H1 (cell line): ENCODE measurements around the gene TPBGL. TPM values are rescaled to one million over a fixed set of nuclear protein-coding genes. Genes with fewer than 3 reads are reported as not detected.

Source experiments
- CTCF ChIA-PET: fragments of 300-600 bp; sonication (Branson Sonifier 250); formaldehyde crosslinking; loops from one replicate; lab custom pipeline; 2021; ENCODE audit not compliant: partially characterized antibody; lab: Charles Lee
- POLR2A ChIA-PET: fragments of 300-600 bp; sonication (Branson Sonifier 250); formaldehyde crosslinking; loops from one replicate; lab custom pipeline; 2021; ENCODE audit warnings: inconsistent platforms; ENCODE audit not compliant: partially characterized antibody; lab: Charles Lee
- DNase-seq, 2 experiments: peaks; one replicate each; pipeline versions ENCODE4 v3.0.0 to v3.0.0-alpha.2; 2010 to 2022; ENCODE audit warnings: low spot score in 2 of 2, low read depth in 1 of 2, mixed read lengths in 1 of 2
- FAIRE-seq: peaks from 2 replicates; lab custom pipeline; 2011; peaks lifted over from hg19 to GRCh38; lab: Jason Lieb, UNC
- H2AFZ ChIP-seq: 2 replicates; pipeline ENCODE4 v1.8.1; 2012; ENCODE audit warnings: low read length, inconsistent platforms
- H2AK5ac ChIP-seq: 2 replicates; pipeline ENCODE4 v1.6.1; 2013; ENCODE audit warnings: low read depth, low read length
- H2BK120ac ChIP-seq: replicated peaks from 2 replicates; pipeline ENCODE3; 2013; ENCODE audit warnings: low read depth, low read length, inconsistent platforms
- H2BK12ac ChIP-seq: 2 replicates; pipeline ENCODE4 v1.6.1; 2013; ENCODE audit warnings: low read depth, low read length
- H2BK15ac ChIP-seq: 2 replicates; pipeline ENCODE4 v1.6.1; 2013; ENCODE audit warnings: low read length
- H2BK20ac ChIP-seq: 2 replicates; pipeline ENCODE4 v1.6.1; 2013; ENCODE audit warnings: low read length
- H2BK5ac ChIP-seq: 2 replicates; pipeline ENCODE4 v1.6.1; 2013; ENCODE audit warnings: low read depth, low read length
- H3K14ac ChIP-seq: 2 replicates; pipeline ENCODE4 v1.6.1; 2013; ENCODE audit warnings: inconsistent platforms; ENCODE audit not compliant: insufficient read length
- H3K18ac ChIP-seq: 2 replicates; pipeline ENCODE4 v1.6.1; 2013; ENCODE audit warnings: low read length; ENCODE audit errors: extremely low read depth
- H3K23ac ChIP-seq: 2 replicates; pipeline ENCODE4 v1.6.1; 2013; ENCODE audit warnings: inconsistent platforms; ENCODE audit not compliant: insufficient read length
- H3K23me2 ChIP-seq: 2 replicates; pipeline ENCODE4 v1.6.1; 2013; ENCODE audit warnings: low read depth, low read length
- H3K27ac ChIP-seq: 2 replicates; pipeline ENCODE4 v1.6.1; 2011; ENCODE audit warnings: low read depth, low read length, inconsistent platforms
- H3K27me3 ChIP-seq, 4 experiments: replicated peaks in 1 of 4; 1 replicate in 1 of 4; 2 replicates in 3 of 4; pipeline versions ENCODE4 v1.6.1 to v1.8.1; 2011 to 2013; ENCODE audit warnings: low read length in 3 of 4, mild to moderate bottlenecking in 3 of 4, inconsistent platforms in 2 of 4, mixed read lengths in 2 of 4, moderate library complexity in 1 of 4; ENCODE audit not compliant: control insufficient read depth in 3 of 4, insufficient read depth in 3 of 4; ENCODE audit errors: extremely low read depth in 1 of 4
- H3K36me3 ChIP-seq, 4 experiments: 2 replicates each; pipeline versions ENCODE4 v1.6.1 to v1.8.1; 2011 to 2013; ENCODE audit warnings: mild to moderate bottlenecking in 4 of 4, low read length in 3 of 4, moderate library complexity in 2 of 4, control low read depth in 1 of 4, inconsistent platforms in 1 of 4; ENCODE audit not compliant: insufficient read depth in 4 of 4, control insufficient read depth in 2 of 4
- H3K4ac ChIP-seq: replicated peaks from 2 replicates; pipeline ENCODE3; 2013; ENCODE audit warnings: low read length, low read depth, mixed read lengths, inconsistent platforms; ENCODE audit not compliant: insufficient read length
- H3K4me1 ChIP-seq, 4 experiments: replicated peaks in 1 of 4; 1 replicate in 1 of 4; 2 replicates in 3 of 4; pipeline versions ENCODE4 v1.6.1 to v1.8.1; 2011 to 2013; ENCODE audit warnings: low read length in 3 of 4, inconsistent platforms in 2 of 4, mixed read lengths in 1 of 4; ENCODE audit not compliant: insufficient read depth in 4 of 4, control insufficient read depth in 3 of 4
- H3K4me2 ChIP-seq, 2 experiments: 2 replicates each; pipeline versions ENCODE4 v1.6.1 to v1.8.1; 2011 to 2013; ENCODE audit warnings: low read depth in 2 of 2, low read length in 2 of 2, control low read depth in 1 of 2, inconsistent platforms in 1 of 2, mild to moderate bottlenecking in 1 of 2; ENCODE audit not compliant: insufficient read depth in 1 of 2
- H3K4me3 ChIP-seq, 4 experiments: fragments of 200-600, 300-600 bp in 1 of 4; sonication (generic), shearing (Covaris generic), sonication (Bioruptor Twin) in 1 of 4; 2 replicates each; pipeline versions ENCODE4 v1.5.1 to v1.8.1; 2011 to 2016; ENCODE audit warnings: low read length in 4 of 4, low read depth in 3 of 4, control low read depth in 2 of 4, inconsistent platforms in 2 of 4, mild to moderate bottlenecking in 2 of 4, mixed read lengths in 1 of 4, moderate library complexity in 1 of 4; ENCODE audit not compliant: insufficient read depth in 2 of 4; ENCODE audit errors: extremely low read depth in 1 of 4
- H3K56ac ChIP-seq: replicated peaks from 2 replicates; pipeline ENCODE3; 2013; ENCODE audit warnings: low read depth, mild to moderate bottlenecking, mixed read lengths, low read length, inconsistent platforms; ENCODE audit not compliant: insufficient read length
- H3K79me1 ChIP-seq: 2 replicates; pipeline ENCODE4 v1.6.1; 2013; ENCODE audit warnings: low read depth, low read length, control low read depth
- H3K79me2 ChIP-seq, 2 experiments: 2 replicates each; pipeline versions ENCODE4 v1.6.1 to v1.8.1; 2012 to 2013; ENCODE audit warnings: low read length in 2 of 2, mild to moderate bottlenecking in 2 of 2, inconsistent platforms in 1 of 2; ENCODE audit not compliant: insufficient read depth in 2 of 2, control insufficient read depth in 1 of 2
- H3K9ac ChIP-seq, 4 experiments: replicated peaks in 1 of 4; 1 replicate in 1 of 4; 2 replicates in 3 of 4; pipeline versions ENCODE4 v1.6.1 to v1.8.1; 2011 to 2013; ENCODE audit warnings: low read depth in 3 of 4, low read length in 3 of 4, control low read depth in 2 of 4, mild to moderate bottlenecking in 2 of 4, moderate library complexity in 2 of 4, inconsistent platforms in 1 of 4; ENCODE audit errors: extremely low read depth in 1 of 4
- H3K9me3 ChIP-seq, 2 experiments: 2 replicates each; pipeline versions ENCODE4 v1.6.1 to v1.8.1; 2012 to 2013; ENCODE audit warnings: mild to moderate bottlenecking in 2 of 2, moderate library complexity in 2 of 2, control low read depth in 1 of 2, inconsistent platforms in 1 of 2, low read depth in 1 of 2, low read length in 1 of 2, mixed read lengths in 1 of 2; ENCODE audit not compliant: insufficient read depth in 2 of 2
- H4K20me1 ChIP-seq, 2 experiments: replicated peaks in 1 of 2; 2 replicates each; pipeline versions ENCODE3 to v1.8.1; 2011 to 2013; ENCODE audit warnings: inconsistent platforms in 2 of 2, low read length in 2 of 2, mild to moderate bottlenecking in 1 of 2; ENCODE audit not compliant: insufficient read depth in 2 of 2, control insufficient read depth in 1 of 2
- H4K5ac ChIP-seq: 2 replicates; pipeline ENCODE4 v1.6.1; 2013; ENCODE audit warnings: low read length, low read depth, mixed read lengths, inconsistent platforms; ENCODE audit not compliant: insufficient read length
- H4K8ac ChIP-seq: 2 replicates; pipeline ENCODE4 v1.8.0; 2013; ENCODE audit warnings: mild to moderate bottlenecking, moderate library complexity, low read length, inconsistent platforms; ENCODE audit not compliant: insufficient read depth; ENCODE audit errors: extremely low read depth
- H4K91ac ChIP-seq: replicated peaks from 2 replicates; pipeline ENCODE3; 2013; ENCODE audit warnings: low read length, mixed read lengths, inconsistent platforms; ENCODE audit not compliant: insufficient read length
- RNF2 ChIP-seq: fragments of 200-900, 300-1000 bp; sonication (generic); IDR thresholded peaks from 2 replicates; pipeline ENCODE4 v1.7.1; 2016; ENCODE audit warnings: borderline replicate concordance, low read depth, mild to moderate bottlenecking, antibody characterized with exemption, low read length; ENCODE audit not compliant: poor library complexity, severe bottlenecking; ENCODE audit errors: missing control alignments
- SIN3A ChIP-seq, 2 experiments: IDR thresholded peaks in 1 of 2; conservative IDR thresholded peaks in 1 of 2; 2 replicates each; pipeline ENCODE4 v1.6.1; 2011 to 2012; ENCODE audit warnings: low read length in 2 of 2, improper control_type of control experiment in 1 of 2, low read depth in 1 of 2, mild to moderate bottlenecking in 1 of 2
- TBP ChIP-seq: IDR thresholded peaks from 2 replicates; pipeline ENCODE4 v1.6.1; 2011; ENCODE audit warnings: low read depth, low read length, improper control_type of control experiment
- WGBS, 2 experiments: shearing (Covaris generic) in 1 of 2; methylation state at CpG; one replicate each; pipeline versions ENCODE4 v1.1.6 to v1.1.7; 2013 to 2015; ENCODE audit warnings: low lambda C conversion rate in 2 of 2, mixed read lengths in 2 of 2, inconsistent platforms in 1 of 2, low coverage in 1 of 2, missing lambda C conversion rate in 1 of 2; ENCODE audit not compliant: insufficient replicate concordance in 2 of 2, insufficient coverage in 1 of 2, insufficient read length in 1 of 2; ENCODE audit errors: extremely low coverage in 1 of 2, missing lambda C conversion rate in 1 of 2; 5-methylcytosine and 5-hydroxymethylcytosine counted together
- polyA plus RNA-seq, 7 experiments: library from polyadenylated mRNA; depleted of rRNA in 3 of 7; stranded (reverse) in 5 of 7; unstranded in 2 of 7; fragments of >200 nt in 5 of 7; fragments of 200-250 nt in 2 of 7; gene quantifications; 1 replicate in 5 of 7; 2 replicates in 1 of 7; 4 replicates in 1 of 7; pipeline versions ENCODE4 v1.2.1 to v1.2.3, GENCODE V29; 2011 to 2013; ENCODE audit warnings: missing spikeins in 2 of 7, mixed read lengths in 2 of 7
- total RNA-seq: library from RNA; stranded (reverse); fragmentation: NEBNext Ultra II Directional; extraction: Animal tissue kit (Norgen Biotek cat#: 25700); gene quantifications from 2 replicates; pipeline ENCODE4 v1.2.1, GENCODE V29; 2021

TPBGL gene
- total and polyA plus RNA-seq, 2 of the 8 experiments (the other 6 are each of a cell fraction or from before 2014, with no cell fraction given) = 0.26 to 0.37 TPM

DNA sequence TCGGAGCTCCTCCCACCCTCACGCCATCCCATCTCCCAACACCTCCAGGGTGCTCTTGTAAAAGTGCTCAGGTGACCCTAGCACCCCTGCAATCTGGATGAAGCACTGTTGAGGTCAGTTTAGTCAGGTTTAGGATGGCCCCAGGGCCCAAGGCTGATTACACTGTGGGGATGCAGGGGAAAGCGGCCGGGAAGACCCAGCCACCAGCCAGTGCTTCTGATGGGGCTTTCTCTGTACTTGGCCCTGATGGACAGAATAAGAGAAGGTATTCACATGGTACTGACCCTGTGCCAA is 28.7 kb downstream of the TPBGL start:
- no peak overlapping the region for H2AK5ac ChIP-seq
- WGBS, 2 experiments = 84% methylated on average over 4 of the region's 4 CpGs; no CpG with 5 or more reads in 1 of the 2 experiments
- H3K79me2 ChIP-seq = no peaks in the 10 kb centered on the region
- H2BK15ac ChIP-seq = no peak overlapping the region
- H3K56ac ChIP-seq = no peak overlapping the region
- H4K91ac ChIP-seq = no peak overlapping the region
- H3K27ac ChIP-seq = no peak overlapping the region
- ChIA-PET CTCF (interaction anchor here (0.7 to 18.0 kb wide), 8 partner anchors 11 to 127 kb away, joined by 3 to 327 read pairs (median 12); no protein-coding TSS in a partner anchor), POLR2A (no interaction called here)
- H2AFZ ChIP-seq = no peak overlapping the region
- H2BK20ac ChIP-seq = no peak overlapping the region
- H3K4me1 ChIP-seq = peaks cover 0 to 2% (median 0%) of the 10 kb centered on the region in 4 experiments; a peak in 1 of 7 replicates
- no peak overlapping the region for H3K23ac ChIP-seq
- no peaks in the 10 kb centered on the region for H4K20me1 ChIP-seq
- H3K9me3 ChIP-seq = no peaks in the 10 kb centered on the region
- H3K4me3 ChIP-seq = no peak overlapping the region
- no peaks in the 10 kb centered on the region for H3K27me3 ChIP-seq
- no peak for DNase-seq
- H3K4ac ChIP-seq = no peak overlapping the region
- H3K36me3 ChIP-seq = no peaks in the 10 kb centered on the region
- no peak overlapping the region for H3K14ac ChIP-seq
- FAIRE-seq = no peak
- H3K79me1 ChIP-seq = no peaks in the 10 kb centered on the region
- no peak overlapping the region for H3K4me2 ChIP-seq
- no peak overlapping the region for H3K9ac ChIP-seq
- no peak overlapping the region for H2BK12ac ChIP-seq
- no peak overlapping the region; the same call in 1 of the 2 replicates for H4K8ac ChIP-seq
- no peak overlapping the region for H2BK120ac ChIP-seq
- H2BK5ac ChIP-seq = no peak overlapping the region; the same call in 1 of the 2 replicates
- no peaks in the 10 kb centered on the region for H3K23me2 ChIP-seq
- no peak overlapping the region for H3K18ac ChIP-seq
- no peak overlapping the region for H4K5ac ChIP-seq
- TF ChIP-seq TBP = no peak
- no peak for TF ChIP-seq SIN3A (conservative IDR thresholded peaks at IDR 0.05 in 1 of 2, IDR thresholded peaks at IDR 0.05 in 1 of 2; ENCODE audit: low read depth in 1 of 2, low read length in 2 of 2)
- no peak for TF ChIP-seq RNF2
